Measurements from ENCODE around the gene ACSM3. TPM values are rescaled to one million over a fixed set of nuclear protein-coding genes. Genes with fewer than 3 reads are reported as not detected.
"Not testable (repeated sequence)": the region's sequence is repeated elsewhere in the genome, so short reads cannot be mapped to it uniquely, and the experiment has no call there.

ACSM3 gene
- total RNA-seq, 1 experiment from 2014 or later: 2.2 TPM

- not testable (repeated sequence) for DNase-seq (ENCODE audit: low read depth)
These were observed 41.9 kb downstream of the ACSM3 start for GRCh38 chr16:20805684-20806167.

- DNase-seq (ENCODE audit: low read depth): peak; percentile 96
These were observed 42.6 kb downstream of the ACSM3 start, which contains the start of the genes ERI2 and REXO5 for GRCh38 chr16:20806168-20807050. ERI2 (minus strand) TSS chr16:20806472; CDS start chr16:20806430, 42 bp downstream. REXO5 (plus strand) TSS chr16:20806527; CDS start chr16:20806954, 427 bp downstream.

GRCh38 chr16:20807862-20808261 is 44.0 kb downstream of the ACSM3 start:
- no peak for DNase-seq (ENCODE audit: low read depth)

- no peak for DNase-seq (ENCODE audit: low read depth)
These were observed 48.1 kb downstream of the ACSM3 start for GRCh38 chr16:20811889-20812439.

GRCh38 chr16:20812510-20812909 is 48.7 kb downstream of the ACSM3 start:
- DNase-seq (ENCODE audit: low read depth): no peak

GRCh38 chr16:20814784-20815183 is 51.0 kb downstream of the ACSM3 start:
- DNase-seq (ENCODE audit: low read depth): no peak

- no peak for DNase-seq (ENCODE audit: low read depth)
These were observed 55.2 kb downstream of the ACSM3 start for GRCh38 chr16:20818929-20819585.

- no peak for DNase-seq (ENCODE audit: low read depth)
These were observed 57.9 kb downstream of the ACSM3 start for GRCh38 chr16:20821682-20822081.

GRCh38 chr16:20822521-20823325 is 58.9 kb downstream of the ACSM3 start:
- no peak for DNase-seq (ENCODE audit: low read depth)

GRCh38 chr16:20826039-20826566 is 62.3 kb downstream of the ACSM3 start:
- no peak for DNase-seq (ENCODE audit: low read depth)

- DNase-seq (ENCODE audit: low read depth): no peak
These were observed 65.7 kb downstream of the ACSM3 start for GRCh38 chr16:20829536-20829935.

- no peak for DNase-seq (ENCODE audit: low read depth)
These were observed 66.6 kb downstream of the ACSM3 start for GRCh38 chr16:20830372-20830771.

- DNase-seq (ENCODE audit: low read depth): no peak
These were observed 69.3 kb downstream of the ACSM3 start for GRCh38 chr16:20833086-20833485.

GRCh38 chr16:20838240-20838639 is 74.4 kb downstream of the ACSM3 start:
- DNase-seq (ENCODE audit: low read depth): no peak

- no peak for DNase-seq (ENCODE audit: low read depth)
These were observed 75.7 kb downstream of the ACSM3 start for GRCh38 chr16:20839504-20839903.

GRCh38 chr16:20844054-20844453 is 80.2 kb downstream of the ACSM3 start:
- DNase-seq (ENCODE audit: low read depth): no peak

GRCh38 chr16:20844588-20844987 is 80.8 kb downstream of the ACSM3 start:
- DNase-seq (ENCODE audit: low read depth): no peak

- DNase-seq (ENCODE audit: low read depth): no peak
These were observed 82.2 kb downstream of the ACSM3 start for GRCh38 chr16:20846030-20846429.

- DNase-seq (ENCODE audit: low read depth): no peak
These were observed 82.7 kb downstream of the ACSM3 start for GRCh38 chr16:20846551-20846950.

Data from Daoy (cell line).